GM23338 (cell line): Measurements from ENCODE around the gene RYR2. TPM values are rescaled to one million over a fixed set of nuclear protein-coding genes. Genes with fewer than 3 reads are reported as not detected.

Experiments
- ATAC-seq: fragments of 200-7000 bp; cut with Tn5 transposase; 3 replicates; pipeline ENCODE4 v1.9.1; 2020
- DNase-seq: peaks from one replicate; pipeline ENCODE4 v3.0.0-alpha.2; 2015; ENCODE audit warnings: low spot score
- H2AFZ ChIP-seq: fragments of 200-600 bp; sonication (generic); 2 replicates; pipeline ENCODE4 v1.8.0; 2016; ENCODE audit warnings: antibody characterized with exemption, mild to moderate bottlenecking, moderate library complexity
- H3F3A ChIP-seq: fragments of 200-600 bp; sonication (generic); replicated peaks from 2 replicates; pipeline ENCODE4 v1.8.0; 2017; ENCODE audit warnings: antibody characterized with exemption, mixed run types, low read depth
- H3K27ac ChIP-seq: fragments of 200-600 bp; sonication (generic); 2 replicates; pipeline ENCODE4 v1.6.1; 2016; ENCODE audit warnings: low read depth
- H3K27me3 ChIP-seq: fragments of 200-600 bp; sonication (generic); 2 replicates; pipeline ENCODE4 v1.8.0; 2016; ENCODE audit warnings: mild to moderate bottlenecking, mixed run types, moderate library complexity; ENCODE audit not compliant: insufficient read depth
- H3K36me3 ChIP-seq: fragments of 200-600 bp; sonication (generic); 2 replicates; pipeline ENCODE4 v1.8.0; 2016; ENCODE audit warnings: mild to moderate bottlenecking; ENCODE audit not compliant: insufficient read depth
- H3K4me1 ChIP-seq: fragments of 200-600 bp; sonication (generic); 2 replicates; pipeline ENCODE4 v1.8.0; 2016; ENCODE audit warnings: mild to moderate bottlenecking, moderate library complexity; ENCODE audit not compliant: insufficient read depth
- H3K4me2 ChIP-seq: fragments of 200-600 bp; sonication (generic); 2 replicates; pipeline ENCODE4 v1.7.1; 2017; ENCODE audit warnings: mixed run types
- H3K4me3 ChIP-seq: fragments of 200-600 bp; sonication (generic); 2 replicates; pipeline ENCODE4 v1.6.1; 2016; ENCODE audit warnings: mixed run types
- H3K79me2 ChIP-seq: fragments of 200-600 bp; sonication (generic); replicated peaks from 2 replicates; pipeline ENCODE4 v1.8.0; 2017; ENCODE audit warnings: mild to moderate bottlenecking; ENCODE audit not compliant: insufficient read depth
- H3K9me2 ChIP-seq: fragments of 200-600 bp; sonication (generic); 2 replicates; pipeline ENCODE4 v1.8.0; 2017; ENCODE audit not compliant: insufficient read depth
- H4K20me1 ChIP-seq: fragments of 200-600 bp; sonication (generic); replicated peaks from 2 replicates; pipeline ENCODE4 v1.8.0; 2017; ENCODE audit warnings: mild to moderate bottlenecking; ENCODE audit not compliant: insufficient read depth
- H3K27ac Mint-ChIP-seq: 2 replicates; pipeline ENCODE4 v1.8.0; 2020; ENCODE audit warnings: inconsistent platforms, mild to moderate bottlenecking, moderate library complexity, mixed read lengths
- H3K27me3 Mint-ChIP-seq: 3 replicates; pipeline ENCODE4 v1.8.0; 2022; ENCODE audit warnings: low read depth, mild to moderate bottlenecking, moderate library complexity, mixed read lengths, inconsistent platforms; ENCODE audit not compliant: insufficient read depth, poor library complexity
- H3K36me3 Mint-ChIP-seq: 3 replicates; pipeline ENCODE4 v1.8.0; 2021; ENCODE audit warnings: low read depth, mild to moderate bottlenecking, inconsistent platforms, moderate library complexity, mixed read lengths
- H3K4me1 Mint-ChIP-seq: 3 replicates; pipeline ENCODE4 v1.8.0; 2020; ENCODE audit warnings: mild to moderate bottlenecking, inconsistent platforms, mixed read lengths
- H3K4me3 Mint-ChIP-seq: 3 replicates; pipeline ENCODE4 v1.8.0; 2021; ENCODE audit warnings: moderate library complexity, mild to moderate bottlenecking, inconsistent platforms, mixed read lengths
- H3K9me3 Mint-ChIP-seq: 3 replicates; pipeline ENCODE4 v1.8.0; 2020; ENCODE audit warnings: moderate library complexity, mild to moderate bottlenecking, inconsistent platforms, mixed read lengths
- CREB1 ChIP-seq: fragments of 250-450 bp; sonication (Bioruptor Pico); IDR thresholded peaks from 2 replicates; pipeline ENCODE4 v1.5.0; 2020; ENCODE audit warnings: low read depth, mild to moderate bottlenecking, moderate library complexity
- EZH2 ChIP-seq: fragments of 200-600 bp; sonication (generic); IDR thresholded peaks from one replicate; pipeline ENCODE4 v1.8.0; 2017; ENCODE audit warnings: antibody characterized with exemption, mild to moderate bottlenecking, low read depth; ENCODE audit not compliant: unreplicated experiment
- JUNB ChIP-seq: IDR thresholded peaks from one replicate; pipeline ENCODE4 v1.6.1; 2016; ENCODE audit warnings: antibody characterized with exemption; ENCODE audit not compliant: unreplicated experiment
- NANOG ChIP-seq: IDR thresholded peaks from 2 replicates; pipeline ENCODE4 v1.6.1; 2016; ENCODE audit warnings: antibody characterized with exemption, borderline replicate concordance
- POLR2AphosphoS5 ChIP-seq: IDR thresholded peaks from 2 replicates; pipeline ENCODE4 v1.6.1; 2016; ENCODE audit warnings: antibody characterized with exemption, low read depth
- ZNF331 ChIP-seq: fragments of 250-450 bp; sonication (Bioruptor Pico); IDR thresholded peaks from 2 replicates; pipeline ENCODE4 v1.5.0; 2020; ENCODE audit warnings: low read depth, mild to moderate bottlenecking, moderate library complexity
- polyA plus RNA-seq: library from polyadenylated mRNA; unstranded; fragments of >200 nt; fragmentation: Nextera tagmentation; extraction: Ambion mirVana; gene quantifications from 2 replicates; pipeline ENCODE4 v1.2.1, GENCODE V29; 2016
- total RNA-seq: library from RNA; depleted of rRNA; stranded (reverse); fragments of >200 nt; shearing (Covaris generic); gene quantifications from 2 replicates; pipeline ENCODE4 v1.2.3, GENCODE V29; 2014
- TF ChIP-seq, protein P1 (sequence below), 2 experiments: fragments of 200-600 bp in 1 of 2; sonication (generic) in 1 of 2; conservative IDR thresholded peaks; 2 replicates each; pipeline versions ENCODE4 v1.5.1 to v1.6.1; 2016 to 2017; ENCODE audit warnings: antibody characterized with exemption in 2 of 2, low read depth in 2 of 2, mild to moderate bottlenecking in 2 of 2, moderate library complexity in 1 of 2
- TF ChIP-seq, protein P2 (sequence below): IDR thresholded peaks from one replicate; pipeline ENCODE4 v1.6.1; 2018; ENCODE audit warnings: antibody characterized with exemption; ENCODE audit not compliant: unreplicated experiment

The RYR2 gene
- total and polyA plus RNA-seq, 2 experiments from 2014 or later = 8.9 to 10.0 TPM

DNA sequence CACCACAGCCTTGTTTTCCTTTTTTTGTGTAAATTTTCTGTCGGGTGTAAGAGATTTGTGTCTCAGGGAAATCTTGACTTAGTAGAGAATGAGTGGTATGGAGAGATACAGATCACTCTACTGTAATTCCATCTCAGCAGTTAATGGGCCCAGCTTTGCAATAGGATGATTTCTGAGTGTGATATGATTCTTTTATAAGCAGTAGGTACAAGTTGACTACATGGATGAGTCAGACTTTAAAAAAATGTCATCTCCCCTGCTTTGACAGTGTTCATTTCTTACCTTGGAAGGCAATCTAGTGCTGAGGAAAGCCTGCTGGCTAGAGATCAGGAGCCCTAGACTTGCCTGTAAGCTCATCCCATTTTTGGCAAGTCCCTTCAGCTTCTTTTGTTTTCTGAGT is 261.9 kb downstream of the RYR2 start:
- TF ChIP-seq NANOG = no peak
- Histone ChIP-seq H3K9me2 (no peaks in the 10 kb centered on the region), H3K4me1 (no peaks in the 10 kb centered on the region), H3K36me3 (no peaks in the 10 kb centered on the region), H3K27ac (no peak overlapping the region), H3K79me2 (no peaks in the 10 kb centered on the region), H3K4me2 (no peak overlapping the region), H2AFZ (no peak overlapping the region), H3K4me3 (no peak overlapping the region), H3F3A (no peaks in the 10 kb centered on the region), H4K20me1 (no peaks in the 10 kb centered on the region), H3K27me3 (no peaks in the 10 kb centered on the region)
- Mint-ChIP-seq H3K9me3 (peaks cover 5% of the 10 kb centered on the region; the same call in 1 of the 3 replicates), H3K36me3 (peaks cover 4% of the 10 kb centered on the region; the same call in 1 of the 3 replicates), H3K4me1 (no peaks in the 10 kb centered on the region), H3K4me3 (no peak overlapping the region), H3K27ac (no peak overlapping the region), H3K27me3 (peaks cover 2% of the 10 kb centered on the region)
- ATAC-seq (no peak), DNase-seq (no peak)

DNA sequence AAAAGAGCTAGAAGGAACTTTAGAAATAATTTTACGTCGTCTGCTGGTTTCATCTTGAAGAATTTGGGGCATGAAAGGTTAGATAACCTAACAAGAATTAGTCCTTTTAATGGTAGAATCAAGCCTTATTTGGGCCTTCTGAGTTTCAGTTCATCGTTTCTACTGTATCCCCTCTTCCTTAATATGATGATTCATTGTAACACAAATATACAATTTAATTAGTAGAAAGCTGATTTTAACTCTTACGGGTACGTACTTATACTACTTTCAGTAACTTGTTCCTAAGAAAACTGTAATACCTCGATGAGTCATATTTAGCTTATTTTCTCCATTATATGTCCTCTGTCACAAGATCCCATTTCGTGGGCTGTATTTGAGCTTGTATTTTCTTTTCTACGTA is 264.7 kb downstream of the RYR2 start:
- H3K27me3 ChIP-seq = no peaks in the 10 kb centered on the region
- 0 out of 3 replicates have a peak, but pooled peaks cover 3% of the 10 kb centered on the region for H3K4me1 Mint-ChIP-seq
- no peak overlapping the region for H2AFZ ChIP-seq
- ATAC-seq (no peak), DNase-seq (no peak)
- 0 out of 2 replicates have a peak, but pooled peaks cover 6% of the 10 kb centered on the region for H3K4me1 ChIP-seq
- H3K4me2 ChIP-seq = no peak overlapping the region
- no peak overlapping the region for H3K27ac ChIP-seq
- no peaks in the 10 kb centered on the region for H3K9me2 ChIP-seq
- no peaks in the 10 kb centered on the region for H4K20me1 ChIP-seq
- H3K9me3 Mint-ChIP-seq = peaks cover 5% of the 10 kb centered on the region; the same call in 1 of the 3 replicates
- no peak overlapping the region for H3K27ac Mint-ChIP-seq
- no peak overlapping the region for H3K4me3 ChIP-seq
- H3F3A ChIP-seq = no peaks in the 10 kb centered on the region
- H3K36me3 Mint-ChIP-seq = peaks cover 4% of the 10 kb centered on the region; the same call in 1 of the 3 replicates
- no peak overlapping the region for H3K4me3 Mint-ChIP-seq
- no peaks in the 10 kb centered on the region for H3K36me3 ChIP-seq
- TF ChIP-seq EZH2 = no peak
- TF ChIP-seq POLR2AphosphoS5 = no peak
- no peak for TF ChIP-seq JUNB
- TF ChIP-seq ZNF331 (CRISPR knock-in tag) = no peak
- TF ChIP-seq, protein P1, sequence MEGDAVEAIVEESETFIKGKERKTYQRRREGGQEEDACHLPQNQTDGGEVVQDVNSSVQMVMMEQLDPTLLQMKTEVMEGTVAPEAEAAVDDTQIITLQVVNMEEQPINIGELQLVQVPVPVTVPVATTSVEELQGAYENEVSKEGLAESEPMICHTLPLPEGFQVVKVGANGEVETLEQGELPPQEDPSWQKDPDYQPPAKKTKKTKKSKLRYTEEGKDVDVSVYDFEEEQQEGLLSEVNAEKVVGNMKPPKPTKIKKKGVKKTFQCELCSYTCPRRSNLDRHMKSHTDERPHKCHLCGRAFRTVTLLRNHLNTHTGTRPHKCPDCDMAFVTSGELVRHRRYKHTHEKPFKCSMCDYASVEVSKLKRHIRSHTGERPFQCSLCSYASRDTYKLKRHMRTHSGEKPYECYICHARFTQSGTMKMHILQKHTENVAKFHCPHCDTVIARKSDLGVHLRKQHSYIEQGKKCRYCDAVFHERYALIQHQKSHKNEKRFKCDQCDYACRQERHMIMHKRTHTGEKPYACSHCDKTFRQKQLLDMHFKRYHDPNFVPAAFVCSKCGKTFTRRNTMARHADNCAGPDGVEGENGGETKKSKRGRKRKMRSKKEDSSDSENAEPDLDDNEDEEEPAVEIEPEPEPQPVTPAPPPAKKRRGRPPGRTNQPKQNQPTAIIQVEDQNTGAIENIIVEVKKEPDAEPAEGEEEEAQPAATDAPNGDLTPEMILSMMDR (conservative IDR thresholded peaks at IDR 0.05; ENCODE audit: low read depth in 2 of 2) = no peak
- peaks cover 4% of the 10 kb centered on the region for H3K27me3 Mint-ChIP-seq
- no peaks in the 10 kb centered on the region for H3K79me2 ChIP-seq

DNA sequence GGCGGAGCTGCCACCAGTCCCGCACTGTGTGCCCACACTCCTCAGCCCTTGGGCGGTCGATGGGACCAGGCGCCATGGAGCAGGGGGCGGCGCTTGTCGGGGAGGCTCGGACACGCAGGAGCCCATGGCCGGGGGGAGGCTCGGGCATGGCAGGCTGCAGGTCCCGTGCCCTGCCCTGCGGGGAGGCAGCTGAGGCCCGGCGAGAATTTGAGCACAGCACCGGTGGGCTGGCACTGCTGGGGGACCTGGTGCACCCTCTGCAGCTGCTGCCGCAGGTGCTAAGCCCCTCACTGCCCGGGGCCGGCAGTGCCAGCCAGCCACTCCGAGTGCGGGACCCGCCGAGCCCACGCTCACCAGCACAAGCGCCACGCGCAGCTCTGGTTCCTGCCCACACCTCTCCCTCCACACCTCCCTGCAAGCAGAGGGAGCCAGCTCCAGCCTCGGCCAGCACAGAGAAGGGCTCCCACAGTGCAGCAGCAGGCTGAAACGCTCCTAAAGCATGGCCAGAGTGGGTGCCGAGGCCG is 267.7 kb downstream of the RYR2 start:
- H3K27ac Mint-ChIP-seq = no peak overlapping the region
- no peak overlapping the region for H3K4me3 Mint-ChIP-seq
- no peak overlapping the region for H3K27ac ChIP-seq
- H3K4me2 ChIP-seq = no peak overlapping the region
- DNase-seq (peak; percentile 15), ATAC-seq (peak; percentile 39; the same call in 2 of the 3 replicates)
- no peaks in the 10 kb centered on the region for H3K79me2 ChIP-seq
- H3K9me2 ChIP-seq = no peaks in the 10 kb centered on the region
- no peak overlapping the region for H3K4me3 ChIP-seq
- 0 out of 2 replicates have a peak, but pooled peaks cover 6% of the 10 kb centered on the region for H3K4me1 ChIP-seq
- H4K20me1 ChIP-seq = no peaks in the 10 kb centered on the region
- peaks cover 8% of the 10 kb centered on the region; the same call in 2 of the 3 replicates for H3K9me3 Mint-ChIP-seq
- peaks cover 4% of the 10 kb centered on the region; the same call in 1 of the 3 replicates for H3K36me3 Mint-ChIP-seq
- H3K36me3 ChIP-seq = no peaks in the 10 kb centered on the region
- H2AFZ ChIP-seq = no peak overlapping the region
- H3K4me1 Mint-ChIP-seq = 0 out of 3 replicates have a peak, but pooled peaks cover 3% of the 10 kb centered on the region
- H3K27me3 ChIP-seq = no peaks in the 10 kb centered on the region
- H3K27me3 Mint-ChIP-seq = peaks cover 4% of the 10 kb centered on the region
- H3F3A ChIP-seq = no peaks in the 10 kb centered on the region
- TF ChIP-seq CREB1 (CRISPR knock-in tag) = no peak
- TF ChIP-seq, protein P2, sequence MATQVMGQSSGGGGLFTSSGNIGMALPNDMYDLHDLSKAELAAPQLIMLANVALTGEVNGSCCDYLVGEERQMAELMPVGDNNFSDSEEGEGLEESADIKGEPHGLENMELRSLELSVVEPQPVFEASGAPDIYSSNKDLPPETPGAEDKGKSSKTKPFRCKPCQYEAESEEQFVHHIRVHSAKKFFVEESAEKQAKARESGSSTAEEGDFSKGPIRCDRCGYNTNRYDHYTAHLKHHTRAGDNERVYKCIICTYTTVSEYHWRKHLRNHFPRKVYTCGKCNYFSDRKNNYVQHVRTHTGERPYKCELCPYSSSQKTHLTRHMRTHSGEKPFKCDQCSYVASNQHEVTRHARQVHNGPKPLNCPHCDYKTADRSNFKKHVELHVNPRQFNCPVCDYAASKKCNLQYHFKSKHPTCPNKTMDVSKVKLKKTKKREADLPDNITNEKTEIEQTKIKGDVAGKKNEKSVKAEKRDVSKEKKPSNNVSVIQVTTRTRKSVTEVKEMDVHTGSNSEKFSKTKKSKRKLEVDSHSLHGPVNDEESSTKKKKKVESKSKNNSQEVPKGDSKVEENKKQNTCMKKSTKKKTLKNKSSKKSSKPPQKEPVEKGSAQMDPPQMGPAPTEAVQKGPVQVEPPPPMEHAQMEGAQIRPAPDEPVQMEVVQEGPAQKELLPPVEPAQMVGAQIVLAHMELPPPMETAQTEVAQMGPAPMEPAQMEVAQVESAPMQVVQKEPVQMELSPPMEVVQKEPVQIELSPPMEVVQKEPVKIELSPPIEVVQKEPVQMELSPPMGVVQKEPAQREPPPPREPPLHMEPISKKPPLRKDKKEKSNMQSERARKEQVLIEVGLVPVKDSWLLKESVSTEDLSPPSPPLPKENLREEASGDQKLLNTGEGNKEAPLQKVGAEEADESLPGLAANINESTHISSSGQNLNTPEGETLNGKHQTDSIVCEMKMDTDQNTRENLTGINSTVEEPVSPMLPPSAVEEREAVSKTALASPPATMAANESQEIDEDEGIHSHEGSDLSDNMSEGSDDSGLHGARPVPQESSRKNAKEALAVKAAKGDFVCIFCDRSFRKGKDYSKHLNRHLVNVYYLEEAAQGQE = no peak
